Kasumi-1 (cell line): Measurements from ENCODE around the gene ADGRL2.

Experiments used
- DNase-seq, 2 experiments: peaks; one replicate each; lab custom pipeline; 2025; lab: John Stamatoyannopoulos, UW

ADGRL2 gene

DNA sequence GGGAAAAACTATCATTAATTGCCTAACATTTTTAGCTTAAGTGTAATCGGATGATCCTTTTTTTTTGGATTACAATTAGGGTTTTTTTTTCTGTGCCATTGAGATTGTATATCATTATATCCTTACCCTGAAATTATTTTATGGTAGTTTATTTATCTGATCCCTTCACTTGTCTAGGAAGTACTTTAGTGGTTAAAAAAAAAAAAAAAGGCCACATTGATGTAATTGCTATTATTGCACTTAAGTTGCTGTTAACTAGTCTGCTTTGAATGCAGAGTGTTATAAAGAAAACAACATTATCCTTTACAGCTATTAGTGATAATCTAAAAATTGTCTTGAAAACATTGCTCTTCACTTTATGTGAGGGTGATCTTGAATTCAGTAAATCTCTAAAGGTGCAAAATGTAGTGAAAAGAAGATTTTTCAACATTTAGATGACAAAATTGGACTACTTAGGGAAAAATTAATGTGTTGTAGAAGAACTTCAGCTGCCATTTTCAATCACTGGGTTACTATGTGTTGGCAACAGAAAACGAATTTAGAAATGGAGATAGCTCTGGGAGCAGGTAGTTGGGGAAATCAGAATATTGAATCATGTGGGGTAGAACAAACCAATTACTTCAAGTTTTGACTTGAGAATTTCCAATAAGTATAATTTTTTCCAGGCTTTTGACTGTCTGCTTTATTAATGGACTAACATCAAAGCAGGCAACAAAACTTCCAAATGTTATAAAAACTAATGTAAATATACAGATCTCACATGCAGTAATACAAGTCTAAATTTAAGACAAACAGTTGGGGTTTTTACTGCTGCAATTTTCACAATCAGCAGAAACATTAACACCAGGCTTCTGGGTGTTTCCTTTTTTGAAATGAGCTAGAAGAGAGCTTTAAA, 5.0 kb downstream of the ADGRL2 start:
- DNase-seq: no peak

DNA sequence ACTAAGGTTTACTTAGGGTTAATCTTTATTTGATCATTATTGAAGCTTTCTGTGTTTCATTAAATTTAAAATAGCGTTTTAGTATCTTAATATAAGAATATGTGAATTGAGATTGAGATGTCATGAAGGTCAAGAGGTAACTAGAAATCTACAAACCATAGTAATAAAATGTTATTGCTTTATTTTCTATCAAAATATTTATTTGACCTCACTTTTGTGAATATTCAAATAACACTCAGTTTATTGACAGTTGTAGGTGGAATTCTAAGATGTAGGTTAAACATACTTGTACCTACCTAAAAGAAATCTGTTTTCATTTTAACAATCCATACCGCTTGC, 5.7 kb downstream of the ADGRL2 start:
- DNase-seq: no peak

DNA sequence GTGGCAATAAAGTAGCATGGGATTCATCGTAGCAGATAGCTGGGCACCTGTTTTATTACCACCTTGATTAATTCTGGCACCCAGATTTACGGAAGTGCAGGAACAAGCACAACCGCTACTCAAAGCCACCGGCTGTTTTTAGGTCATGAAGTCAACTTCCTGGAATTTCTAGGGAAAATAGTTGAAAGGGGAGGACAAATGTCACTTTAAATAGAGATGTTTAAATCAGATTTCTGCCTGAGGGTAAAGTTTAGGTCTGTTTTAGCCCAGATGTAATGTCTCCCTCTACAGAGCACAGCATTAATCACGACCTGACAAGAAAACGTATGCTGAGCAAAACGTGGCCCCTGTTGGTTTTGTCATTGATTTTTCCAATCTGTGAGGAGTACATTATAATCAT, 8.0 kb downstream of the ADGRL2 start:
- peak; percentile 7 to 19 for DNase-seq

DNA sequence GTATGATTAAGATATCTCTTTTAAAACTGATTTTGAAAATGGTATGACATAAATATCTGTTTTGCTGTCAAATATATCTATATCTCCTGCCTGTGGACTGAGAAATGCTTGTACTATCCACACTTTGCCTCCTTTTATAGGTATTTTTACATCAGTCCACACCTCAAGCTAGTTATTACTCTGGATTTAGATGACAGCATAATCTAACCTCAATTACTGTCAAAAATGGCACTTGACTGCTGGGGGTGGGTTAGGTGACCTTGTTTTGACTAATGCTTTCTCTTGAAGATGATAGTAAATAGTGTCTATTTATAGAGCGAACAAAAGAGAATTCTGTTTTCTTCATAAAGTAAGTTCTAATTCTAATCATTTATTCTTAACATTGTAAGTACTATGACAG, 9.1 kb downstream of the ADGRL2 start:
- DNase-seq: no peak

DNA sequence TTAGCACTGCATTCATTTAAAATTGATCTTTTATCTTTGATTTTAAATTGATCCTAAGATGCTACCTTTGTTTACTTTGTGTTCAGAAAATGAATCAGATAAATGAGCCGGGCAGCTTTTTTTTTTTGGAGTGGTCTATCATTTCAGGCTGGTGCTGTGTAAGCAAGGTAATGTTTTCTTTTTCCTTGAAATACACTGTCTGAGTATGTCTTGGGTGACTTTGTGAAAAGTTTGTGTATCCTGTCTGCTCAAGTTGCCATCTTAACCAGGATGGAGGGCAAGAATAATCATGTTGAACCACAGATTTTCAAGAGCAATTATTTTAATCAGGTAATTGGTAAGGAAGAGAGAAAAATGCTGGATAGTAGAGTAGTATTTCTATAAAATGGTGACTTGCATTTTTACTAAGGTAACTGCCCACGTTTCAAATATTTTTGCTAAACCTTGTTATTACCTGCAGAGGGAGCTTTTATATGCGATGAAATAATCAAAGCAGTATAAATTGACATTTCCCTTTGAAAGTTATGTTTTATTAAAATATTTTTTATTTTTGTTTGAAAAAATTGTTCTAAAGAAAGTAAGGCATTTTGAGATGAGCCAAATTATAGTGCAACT, 11.1 kb downstream of the ADGRL2 start:
- DNase-seq: no peak

DNA sequence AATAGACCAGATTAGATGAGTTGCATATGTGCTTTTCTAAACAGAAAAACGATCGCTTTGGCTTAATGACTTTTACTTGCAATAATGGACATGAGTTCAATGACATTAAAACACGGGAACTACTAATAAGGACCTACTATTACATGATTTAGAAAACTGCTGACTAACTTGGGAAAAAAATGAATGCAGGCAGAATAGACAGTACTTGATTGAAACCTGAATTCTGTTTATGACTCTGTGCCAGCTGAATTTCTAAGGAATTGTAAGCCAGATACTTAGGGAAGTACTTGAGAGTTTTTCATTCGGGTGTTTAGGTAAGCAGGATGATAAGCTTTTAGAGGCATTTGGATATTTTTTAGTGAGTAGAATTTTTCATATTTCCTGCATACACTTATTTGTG, 12.0 kb downstream of the ADGRL2 start:
- DNase-seq: no peak

DNA sequence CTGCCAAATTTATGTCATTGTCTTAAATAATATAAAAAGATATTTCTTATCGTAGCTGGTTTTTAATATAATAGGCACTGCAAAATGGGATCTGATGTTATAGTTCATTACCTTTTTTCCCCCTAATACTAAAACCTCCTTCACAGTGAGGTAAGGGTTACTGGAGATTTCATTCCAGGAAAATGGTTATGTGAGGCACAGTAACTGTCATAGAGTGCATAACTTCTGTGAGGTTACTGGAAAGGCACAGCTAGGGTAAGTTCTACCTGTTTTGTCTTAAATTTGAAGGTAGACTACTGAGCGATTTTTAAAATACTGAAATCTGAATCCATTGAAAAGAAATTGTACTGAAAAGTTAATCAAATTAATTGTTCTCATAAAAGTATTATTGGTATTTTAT, 13.0 kb downstream of the ADGRL2 start:
- no peak for DNase-seq

DNA sequence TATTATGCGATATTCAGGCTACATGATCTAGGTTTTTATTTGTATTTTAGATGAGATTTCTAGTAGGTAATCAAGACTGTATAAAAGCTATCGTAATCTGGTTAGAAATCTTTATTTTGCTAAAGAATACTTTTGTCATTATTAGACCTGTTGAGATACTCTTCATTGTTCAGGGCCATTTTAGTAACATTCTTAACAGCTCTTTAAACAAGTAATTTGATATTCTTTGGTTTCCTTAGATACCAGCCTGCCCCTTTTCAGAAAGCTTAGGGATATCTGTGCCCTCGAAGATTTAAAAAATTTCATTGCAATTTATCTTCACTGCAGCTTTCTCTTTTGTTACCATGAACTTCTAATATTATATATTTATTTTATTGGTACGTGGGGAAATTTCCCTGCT, 18.9 kb downstream of the ADGRL2 start:
- DNase-seq: no peak

DNA sequence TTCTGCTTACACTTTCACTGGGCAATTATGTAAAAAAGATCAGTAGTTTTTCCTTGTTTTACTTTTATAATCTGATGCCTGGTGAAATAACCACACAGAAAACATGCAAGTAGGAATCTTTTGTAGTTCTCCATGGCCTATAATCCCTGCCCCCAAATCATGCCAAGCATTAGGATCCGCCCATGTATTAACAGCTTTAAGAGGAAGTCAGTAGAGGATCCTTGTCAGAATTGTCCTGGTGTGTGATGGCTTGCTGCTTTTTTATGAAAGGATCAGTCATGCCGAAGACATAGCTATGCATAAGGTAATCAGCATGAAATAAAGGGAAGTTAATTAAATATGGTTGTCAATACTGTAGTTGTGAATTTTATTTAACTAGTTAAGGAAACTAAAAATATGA, 20.0 kb downstream of the ADGRL2 start:
- no peak for DNase-seq

DNA sequence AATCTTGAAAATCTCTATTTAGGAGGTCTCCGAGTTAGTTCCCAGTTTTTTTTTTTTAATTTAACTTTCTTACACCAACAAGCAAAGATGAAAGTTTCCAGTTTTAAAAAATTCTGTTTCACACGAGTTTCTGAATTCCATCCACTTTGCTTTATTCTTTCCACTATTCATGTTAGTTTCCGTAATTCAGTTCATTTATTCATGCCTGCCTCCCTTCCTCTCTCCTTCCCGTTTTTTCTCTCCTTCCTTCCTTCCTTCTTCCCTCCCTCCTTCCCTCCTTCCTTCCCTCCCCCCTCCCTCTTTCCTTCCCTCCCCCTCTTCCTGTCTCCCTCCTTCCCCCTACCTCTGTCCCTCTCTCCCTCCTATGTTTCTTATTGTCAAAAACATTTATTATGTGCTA, 22.3 kb downstream of the ADGRL2 start:
- DNase-seq: no peak

DNA sequence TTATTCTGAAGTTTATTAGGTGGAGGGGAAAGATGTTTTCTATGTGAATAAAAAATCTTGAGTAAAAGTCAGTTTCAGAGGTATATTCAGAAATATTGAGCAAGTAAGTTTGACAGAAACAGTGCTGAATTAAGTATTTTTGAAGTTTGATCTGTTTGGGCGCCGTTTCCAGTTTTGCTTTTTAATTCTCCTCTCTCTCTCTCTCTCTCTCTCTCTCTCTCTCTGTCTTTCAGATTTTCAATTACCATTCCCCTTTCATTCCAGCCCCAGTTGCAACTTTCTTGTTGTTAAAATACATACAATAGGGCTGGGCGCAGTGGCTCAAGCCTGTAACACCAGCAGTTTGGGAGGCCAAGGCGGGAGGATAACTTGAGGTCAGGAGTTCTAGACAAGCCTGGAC, 24.0 kb downstream of the ADGRL2 start:
- no peak for DNase-seq

DNA sequence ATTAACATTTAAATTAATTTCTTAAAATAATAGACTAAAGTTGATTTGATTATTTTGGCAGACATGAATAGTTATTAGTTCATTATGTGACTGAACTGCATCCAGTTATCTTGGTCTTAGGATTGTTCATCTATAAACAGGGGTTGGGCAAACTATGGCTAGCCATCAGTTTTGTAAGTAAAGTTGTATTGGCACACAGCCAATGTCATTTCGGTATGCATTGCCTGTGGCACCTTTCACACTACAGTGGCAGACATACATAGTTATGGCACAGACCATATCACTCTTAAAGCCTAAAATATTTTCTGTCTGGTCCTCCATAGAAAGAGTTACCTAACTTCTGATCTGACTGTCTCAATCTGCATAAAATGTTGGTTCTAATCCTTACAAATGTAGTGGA, 27.2 kb downstream of the ADGRL2 start:
- DNase-seq: no peak

DNA sequence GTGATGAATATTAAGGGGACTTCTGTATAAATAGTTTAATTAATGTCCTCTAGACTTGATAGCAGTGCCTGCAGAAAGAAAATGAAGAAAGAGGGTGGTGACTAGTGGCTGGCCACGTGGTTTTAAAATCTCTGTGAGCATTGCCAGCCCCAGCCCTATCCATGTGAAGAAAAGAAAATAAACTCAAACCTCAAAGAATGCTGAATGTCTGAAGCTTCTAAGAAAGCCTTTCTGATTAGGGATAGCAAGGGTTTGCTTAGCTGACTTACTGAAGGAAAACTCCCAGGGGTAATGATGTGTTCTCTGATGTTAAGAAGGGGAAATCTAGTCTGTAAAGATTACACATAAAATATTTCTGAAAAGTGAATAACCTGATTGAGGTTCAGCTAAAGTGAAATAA, 31.8 kb downstream of the ADGRL2 start:
- DNase-seq: no peak

DNA sequence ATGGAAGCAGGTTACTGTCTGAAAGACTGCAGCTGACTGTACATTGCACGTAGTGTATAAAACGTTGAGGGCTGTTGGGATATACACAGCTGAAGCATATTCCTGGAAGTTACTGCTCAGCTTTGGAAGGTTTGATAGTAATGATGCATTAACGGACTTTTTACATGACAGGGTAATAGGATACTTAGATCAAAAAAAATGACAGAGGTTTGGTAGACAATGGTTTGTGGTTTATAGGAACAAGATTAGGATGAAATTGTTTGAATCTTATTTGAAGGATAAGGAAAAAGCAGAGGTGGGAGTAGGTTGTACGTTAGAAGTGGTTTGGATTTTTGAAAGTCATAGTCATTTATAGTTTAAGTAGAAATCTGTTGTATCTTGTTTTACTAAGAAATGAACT, 33.0 kb downstream of the ADGRL2 start:
- DNase-seq: no peak

DNA sequence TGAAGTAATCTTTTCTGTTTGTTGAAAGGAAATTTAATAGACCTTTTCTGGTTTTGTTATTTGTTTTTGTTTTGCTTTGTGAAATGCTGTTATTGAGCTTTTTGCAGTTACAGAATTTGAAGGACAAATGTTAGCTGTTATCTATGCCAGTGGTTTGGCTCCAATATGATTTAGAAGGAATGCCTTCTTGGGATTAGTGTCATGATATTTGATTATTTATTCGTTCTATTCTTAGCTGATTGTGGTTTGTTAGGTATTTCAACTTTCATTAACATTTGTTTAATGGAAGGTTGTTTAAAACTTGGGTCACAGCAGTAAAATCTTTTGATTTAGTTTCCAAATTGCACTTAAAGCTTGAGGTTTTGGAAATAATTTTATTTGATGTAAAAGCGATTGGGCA, 33.5 kb downstream of the ADGRL2 start:
- DNase-seq: no peak

DNA sequence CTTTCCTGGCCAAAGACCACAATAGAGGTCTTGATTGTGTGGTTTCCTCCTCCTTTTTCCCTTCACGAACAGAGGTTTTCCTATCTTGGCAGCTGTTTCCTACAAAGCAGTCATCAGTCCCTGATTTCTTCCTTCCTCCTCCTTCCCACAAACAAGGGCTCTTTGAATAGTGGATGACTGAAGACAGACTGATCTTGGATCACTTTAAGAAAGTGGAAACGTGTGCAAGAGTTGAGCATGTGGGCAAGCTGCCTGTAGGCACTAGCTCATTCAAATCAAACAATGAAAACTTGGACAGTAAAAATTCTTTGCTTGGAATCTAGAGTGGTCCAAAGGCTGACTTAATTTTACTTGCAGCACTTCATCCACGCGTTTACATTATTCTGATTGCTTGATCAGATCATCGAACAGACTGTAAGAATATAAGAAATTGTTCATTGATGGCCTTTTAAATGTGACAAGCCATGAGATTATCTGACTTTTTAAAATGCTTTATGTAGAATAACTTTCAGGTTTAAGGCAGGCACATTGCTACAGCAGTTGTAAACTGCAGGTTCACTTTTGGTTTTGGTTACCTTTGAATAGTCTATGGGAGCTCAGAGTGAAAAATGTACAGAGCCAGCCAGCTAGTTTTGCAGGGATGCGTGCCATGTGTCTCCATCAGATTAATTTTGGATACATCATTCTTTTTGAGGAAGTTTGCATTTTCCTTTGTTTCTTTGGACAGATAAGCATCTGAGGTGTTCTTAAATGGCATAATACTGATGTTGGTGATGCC, 34.4 kb downstream of the ADGRL2 start:
- peak; percentile 63 to 65 for DNase-seq

DNA sequence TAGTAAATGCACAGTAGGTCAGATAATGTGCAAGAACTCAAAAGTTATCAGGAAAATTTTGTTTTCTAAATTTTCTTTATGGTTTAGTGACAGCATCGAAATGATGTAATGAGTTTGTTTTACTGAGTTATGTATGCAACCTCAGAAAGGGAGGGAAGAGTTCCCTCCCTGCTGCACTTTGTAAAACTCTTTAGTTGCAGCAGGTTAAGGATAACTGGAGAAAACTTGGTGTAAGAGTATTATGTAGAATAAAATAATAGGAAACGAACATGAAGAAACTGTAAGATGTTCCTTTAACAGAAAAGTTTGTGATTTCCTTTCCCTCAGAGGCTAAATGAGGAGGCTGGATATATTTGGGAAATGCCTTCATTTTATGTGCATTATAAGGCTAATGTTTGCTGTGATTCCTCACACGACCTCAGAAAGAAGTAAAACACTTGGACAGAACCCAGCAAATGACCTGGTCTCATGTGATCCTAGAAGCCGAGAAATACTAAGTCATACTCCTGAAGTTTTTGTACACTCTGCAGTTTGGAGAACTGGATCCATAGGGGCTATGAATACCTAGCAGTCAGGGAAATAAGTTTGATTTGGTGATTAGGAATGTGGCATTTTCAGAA, 35.4 kb downstream of the ADGRL2 start:
- no peak for DNase-seq

DNA sequence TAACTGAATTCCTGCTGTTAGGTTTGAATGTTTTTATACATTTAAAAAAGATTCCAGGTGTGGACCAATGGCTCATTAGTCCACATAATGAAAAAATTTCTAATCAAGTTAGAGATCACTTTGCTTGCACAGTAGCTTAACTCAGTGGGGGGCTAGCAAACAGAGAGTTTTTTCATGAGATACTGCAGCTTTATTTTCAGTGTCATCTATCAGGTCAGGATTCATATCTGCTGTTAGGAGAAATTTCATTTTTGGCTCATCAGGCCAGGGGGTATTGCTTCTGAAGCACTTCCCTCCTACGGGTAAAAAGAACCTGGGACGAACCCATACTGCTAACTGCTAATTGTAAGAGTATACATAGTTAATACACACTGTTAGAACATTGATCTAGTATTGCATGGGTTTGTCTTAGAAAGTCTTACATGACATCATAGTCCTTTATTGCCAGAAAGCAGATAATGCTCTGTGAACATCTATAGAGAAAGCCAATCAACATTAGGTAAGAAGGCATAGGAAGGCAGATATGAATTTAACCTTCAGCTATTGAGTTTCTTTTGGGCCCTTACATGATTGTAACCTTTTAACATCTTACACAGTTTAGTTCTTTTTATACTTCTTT, 38.0 kb downstream of the ADGRL2 start:
- DNase-seq: no peak

DNA sequence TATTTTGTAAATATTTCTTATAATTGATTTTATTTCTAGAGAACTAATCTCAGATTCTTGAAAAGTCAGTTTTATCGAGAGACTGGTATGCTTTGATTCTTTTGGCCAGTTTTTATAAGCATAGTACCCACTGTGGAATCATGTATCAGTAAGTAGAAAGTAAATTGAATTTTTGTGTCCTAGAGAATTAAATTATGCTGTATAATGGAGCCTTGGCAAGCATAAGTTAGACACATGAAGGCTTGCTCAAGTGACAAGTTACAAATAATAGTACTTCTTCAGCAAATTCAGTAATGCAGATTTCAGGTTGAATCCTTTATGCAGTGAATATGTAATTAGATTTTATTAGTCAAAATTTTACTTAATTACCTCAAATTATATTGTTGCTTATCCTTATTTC, 40.1 kb downstream of the ADGRL2 start:
- DNase-seq: no peak

DNA sequence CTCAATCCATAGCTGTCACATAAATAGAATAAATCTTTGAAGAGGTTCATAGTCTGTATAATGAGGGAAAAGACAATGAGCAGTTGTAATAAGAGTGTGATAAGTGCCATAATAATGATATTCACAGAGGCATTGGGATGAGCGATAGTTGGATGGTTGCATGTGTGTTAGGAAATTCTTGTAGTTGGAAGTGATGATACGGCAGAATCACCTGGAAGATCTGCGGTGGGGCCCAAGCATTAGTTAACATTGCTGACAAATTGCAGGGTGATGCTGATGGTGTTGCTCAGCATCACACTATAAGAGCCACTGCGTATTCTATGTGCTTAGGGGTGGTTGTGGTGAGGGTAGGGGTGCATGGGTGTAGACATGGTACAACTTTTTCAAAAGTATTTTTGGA, 41.1 kb downstream of the ADGRL2 start:
- DNase-seq: no peak

DNA sequence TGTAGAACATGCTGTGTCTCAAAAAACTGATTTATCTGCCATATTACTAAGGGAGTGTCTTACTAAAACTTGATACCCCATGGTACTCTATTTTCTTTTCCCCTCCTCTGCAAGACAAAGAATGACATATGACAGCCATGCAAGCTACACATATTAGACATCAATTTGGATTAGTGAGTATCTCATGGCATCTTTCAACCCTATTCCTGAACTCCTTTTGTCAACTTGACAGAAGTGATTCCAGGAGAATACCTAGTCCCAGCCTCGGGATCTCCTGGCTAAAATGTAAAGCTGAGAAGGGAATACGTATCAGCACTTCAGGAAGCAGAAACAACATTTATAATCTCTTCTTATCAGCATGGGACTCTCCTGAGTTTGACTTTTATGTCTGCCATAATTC, 43.7 kb downstream of the ADGRL2 start:
- DNase-seq: no peak

DNA sequence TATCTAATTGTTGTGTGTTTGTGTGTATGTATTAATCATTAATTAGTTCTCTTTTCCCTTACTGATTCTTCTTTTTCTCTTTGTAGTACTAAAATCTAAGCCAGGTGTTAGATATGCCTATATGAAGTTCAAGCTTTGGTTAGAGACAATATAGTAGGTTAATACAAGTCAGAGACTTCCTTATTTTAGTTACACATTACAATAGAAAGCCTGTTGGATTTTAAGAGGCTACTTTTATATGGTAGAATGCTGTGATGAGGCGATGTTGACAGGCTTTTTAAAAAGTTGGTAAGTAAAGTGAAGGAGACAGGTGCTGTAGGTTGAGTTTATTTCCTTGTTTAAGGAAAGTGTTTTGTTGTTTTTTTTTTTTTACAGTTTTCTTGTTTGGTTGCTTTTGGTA, 45.9 kb downstream of the ADGRL2 start:
- DNase-seq: no peak
